ENCODE measurements around the gene TBX20. TPM values are rescaled to one million over a fixed set of nuclear protein-coding genes. Genes with fewer than 3 reads are reported as not detected.

Gene TBX20, protein sequence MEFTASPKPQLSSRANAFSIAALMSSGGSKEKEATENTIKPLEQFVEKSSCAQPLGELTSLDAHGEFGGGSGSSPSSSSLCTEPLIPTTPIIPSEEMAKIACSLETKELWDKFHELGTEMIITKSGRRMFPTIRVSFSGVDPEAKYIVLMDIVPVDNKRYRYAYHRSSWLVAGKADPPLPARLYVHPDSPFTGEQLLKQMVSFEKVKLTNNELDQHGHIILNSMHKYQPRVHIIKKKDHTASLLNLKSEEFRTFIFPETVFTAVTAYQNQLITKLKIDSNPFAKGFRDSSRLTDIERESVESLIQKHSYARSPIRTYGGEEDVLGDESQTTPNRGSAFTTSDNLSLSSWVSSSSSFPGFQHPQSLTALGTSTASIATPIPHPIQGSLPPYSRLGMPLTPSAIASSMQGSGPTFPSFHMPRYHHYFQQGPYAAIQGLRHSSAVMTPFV
- total RNA-seq (2022; extraction: Qiagen RNA extraction): 1.4 to 2.9 TPM (median 2.2 TPM) in 5 replicates

GRCh38 chr7:35253710-35254495 is at the start of gene TBX20:
TBX20 (minus strand) TSS chr7:35254100; CDS start chr7:35253620, 480 bp downstream.

Other genes with a start within 250 kb of the TBX20 start
- gene DPY19L1, start 216.6 kb downstream of the TBX20 start, total RNA-seq (2022; extraction: Qiagen RNA extraction): 35.5 to 47.0 TPM (median 41.8 TPM) in 5 replicates